SJCRH30 (cell line): Measurements from ENCODE around the gene PCDH18. TPM values are rescaled to one million over a fixed set of nuclear protein-coding genes. Genes with fewer than 3 reads are reported as not detected.
"Not testable (repeated sequence)": the region's sequence is repeated elsewhere in the genome, so short reads cannot be mapped to it uniquely, and the experiment has no call there.

Source experiments
- DNase-seq, 2 experiments: peaks; one replicate each; pipeline ENCODE4 v3.0.0-alpha.2; 2015 to 2020
- H3K27ac ChIP-seq: fragments of 250-450 bp; sonication (Bioruptor Pico); 2 replicates; pipeline ENCODE4 v1.5.1; 2020; ENCODE audit warnings: mild to moderate bottlenecking, moderate library complexity
- H3K27me3 ChIP-seq: fragments of 250-450 bp; sonication (Bioruptor Pico); 2 replicates; pipeline ENCODE4 v1.5.1; 2020; ENCODE audit warnings: mild to moderate bottlenecking, moderate library complexity
- H3K36me3 ChIP-seq: fragments of 250-450 bp; sonication (Bioruptor Pico); 2 replicates; pipeline ENCODE4 v1.5.1; 2020; ENCODE audit warnings: mild to moderate bottlenecking, moderate library complexity
- H3K4me1 ChIP-seq: fragments of 250-450 bp; sonication (Bioruptor Pico); 2 replicates; pipeline ENCODE4 v1.5.1; 2020; ENCODE audit warnings: mild to moderate bottlenecking, moderate library complexity
- H3K4me3 ChIP-seq: fragments of 250-450 bp; sonication (Bioruptor Pico); 2 replicates; pipeline ENCODE4 v1.5.1; 2020; ENCODE audit warnings: mild to moderate bottlenecking, moderate library complexity
- H3K9me3 ChIP-seq: fragments of 250-450 bp; sonication (Bioruptor Pico); replicated peaks from 2 replicates; pipeline ENCODE4 v1.5.1; 2020; ENCODE audit warnings: mild to moderate bottlenecking, moderate library complexity
- total RNA-seq: library from RNA; depleted of rRNA; stranded (reverse); fragments of >200 nt; shearing (Covaris generic); gene quantifications from 2 replicates; pipeline ENCODE4 v1.2.3, GENCODE V29; 2014; rRNA removed

Gene PCDH18
- 14.6 and 16.3 TPM in 2 replicates for total RNA-seq

- Histone ChIP-seq H3K27ac (peak within 1 kb of the TSS; percentile 64), H3K36me3 (peaks cover 4% of the 10 kb centered on the region; the same call in 1 of the 2 replicates), H3K27me3 (no peaks in the 10 kb centered on the region), H3K4me1 (0 out of 2 replicates have a peak, but pooled peaks cover 3% of the 10 kb centered on the region), H3K9me3 (no peaks in the 10 kb centered on the region), H3K4me3 (peak within 1 kb of the TSS; percentile 66)
- peak; percentile 84 to 90 for DNase-seq
These were observed at the start of gene PCDH18 for GRCh38 chr4:137531986-137532868. PCDH18 (minus strand) TSS chr4:137532494; CDS start chr4:137532088, 406 bp downstream.

GRCh38 chr4:137576446-137576845, 44.2 kb upstream of the PCDH18 start:
- no peak overlapping the region for H3K27ac ChIP-seq
- H3K4me1 ChIP-seq = peaks cover 10% of the 10 kb centered on the region

GRCh38 chr4:137572647-137573046, 40.4 kb upstream of the PCDH18 start:
- H3K27me3 ChIP-seq = no peaks in the 10 kb centered on the region
- peaks cover 10% of the 10 kb centered on the region for H3K4me1 ChIP-seq
- no peaks in the 10 kb centered on the region for H3K36me3 ChIP-seq
- peak; percentile 24 for DNase-seq
- H3K27ac ChIP-seq = peak overlapping the region; percentile 50
- no peaks in the 10 kb centered on the region for H3K9me3 ChIP-seq
- no peak overlapping the region for H3K4me3 ChIP-seq

More at GRCh38 chr4:137576446-137576845, 44.2 kb upstream of the PCDH18 start:
- no peaks in the 10 kb centered on the region for H3K36me3 ChIP-seq
- no peak for DNase-seq
- no peak overlapping the region for H3K4me3 ChIP-seq
- H3K9me3 ChIP-seq = no peaks in the 10 kb centered on the region
- H3K27me3 ChIP-seq = no peaks in the 10 kb centered on the region

- no peaks in the 10 kb centered on the region for H3K36me3 ChIP-seq
- no peaks in the 10 kb centered on the region for H3K27me3 ChIP-seq
- peak overlapping the region; percentile 50 for H3K27ac ChIP-seq
- peaks cover 10% of the 10 kb centered on the region for H3K4me1 ChIP-seq
- no peak overlapping the region for H3K4me3 ChIP-seq
- H3K9me3 ChIP-seq = no peaks in the 10 kb centered on the region
- DNase-seq = peak; percentile 66 to 72
These were observed 39.9 kb upstream of the PCDH18 start for GRCh38 chr4:137572163-137572562.

- no peak overlapping the region for H3K4me3 ChIP-seq
- no peaks in the 10 kb centered on the region for H3K36me3 ChIP-seq
- DNase-seq = no peak
- no peaks in the 10 kb centered on the region for H3K9me3 ChIP-seq
- H3K27me3 ChIP-seq = no peaks in the 10 kb centered on the region
- no peaks in the 10 kb centered on the region for H3K4me1 ChIP-seq
- no peak overlapping the region for H3K27ac ChIP-seq
These were observed 27.5 kb upstream of the PCDH18 start for GRCh38 chr4:137559801-137560200.

GRCh38 chr4:137558951-137559350, 26.7 kb upstream of the PCDH18 start:
- Histone ChIP-seq H3K4me3 (no peak overlapping the region), H3K9me3 (no peaks in the 10 kb centered on the region), H3K27ac (no peak overlapping the region), H3K27me3 (no peaks in the 10 kb centered on the region), H3K4me1 (no peaks in the 10 kb centered on the region), H3K36me3 (no peaks in the 10 kb centered on the region)
- DNase-seq = no peak

GRCh38 chr4:137545461-137545861, 13.2 kb upstream of the PCDH18 start:
- Histone ChIP-seq H3K4me1 (no peaks in the 10 kb centered on the region; the same call in 1 of the 2 replicates), H3K36me3 (no peaks in the 10 kb centered on the region), H3K9me3 (no peaks in the 10 kb centered on the region), H3K27me3 (no peaks in the 10 kb centered on the region), H3K4me3 (no peak overlapping the region), H3K27ac (no peak overlapping the region)
- peak; percentile 6 to 34 for DNase-seq

GRCh38 chr4:137543648-137544047, 11.4 kb upstream of the PCDH18 start:
- Histone ChIP-seq H3K4me3 (no peak overlapping the region), H3K27ac (no peak overlapping the region), H3K4me1 (no peaks in the 10 kb centered on the region; the same call in 1 of the 2 replicates), H3K9me3 (no peaks in the 10 kb centered on the region), H3K27me3 (no peaks in the 10 kb centered on the region), H3K36me3 (no peaks in the 10 kb centered on the region)
- DNase-seq = no peak

- H3K9me3 ChIP-seq = no peaks in the 10 kb centered on the region
- no peaks in the 10 kb centered on the region; the same call in 1 of the 2 replicates for H3K4me1 ChIP-seq
- H3K4me3 ChIP-seq = no peak overlapping the region
- H3K27ac ChIP-seq = no peak overlapping the region
- DNase-seq = no peak
- H3K27me3 ChIP-seq = no peaks in the 10 kb centered on the region
- no peaks in the 10 kb centered on the region for H3K36me3 ChIP-seq
These were observed 10.9 kb upstream of the PCDH18 start for GRCh38 chr4:137543198-137543597.

- DNase-seq = no peak
- H3K27me3 ChIP-seq = no peaks in the 10 kb centered on the region
- H3K4me3 ChIP-seq = no peak overlapping the region
- no peak overlapping the region for H3K27ac ChIP-seq
- no peaks in the 10 kb centered on the region for H3K36me3 ChIP-seq
- H3K4me1 ChIP-seq = no peaks in the 10 kb centered on the region; the same call in 1 of the 2 replicates
- H3K9me3 ChIP-seq = no peaks in the 10 kb centered on the region
These were observed 9.8 kb upstream of the PCDH18 start for GRCh38 chr4:137541876-137542646.

GRCh38 chr4:137541181-137541580, 8.9 kb upstream of the PCDH18 start:
- DNase-seq = no peak
- no peaks in the 10 kb centered on the region for H3K27me3 ChIP-seq
- H3K4me1 ChIP-seq = no peaks in the 10 kb centered on the region; the same call in 1 of the 2 replicates
- no peaks in the 10 kb centered on the region for H3K36me3 ChIP-seq
- H3K4me3 ChIP-seq = no peak overlapping the region
- H3K27ac ChIP-seq = no peak overlapping the region
- H3K9me3 ChIP-seq = no peaks in the 10 kb centered on the region

GRCh38 chr4:137540356-137540755, 8.1 kb upstream of the PCDH18 start:
- no peak overlapping the region for H3K27ac ChIP-seq
- H3K27me3 ChIP-seq = no peaks in the 10 kb centered on the region

GRCh38 chr4:137538526-137538925, 6.2 kb upstream of the PCDH18 start:
- DNase-seq = no peak
- Histone ChIP-seq H3K27ac (no peak overlapping the region), H3K4me3 (no peak overlapping the region), H3K4me1 (no peaks in the 10 kb centered on the region), H3K36me3 (no peaks in the 10 kb centered on the region), H3K9me3 (no peaks in the 10 kb centered on the region), H3K27me3 (no peaks in the 10 kb centered on the region)

More at GRCh38 chr4:137540356-137540755, 8.1 kb upstream of the PCDH18 start:
- no peaks in the 10 kb centered on the region for H3K4me1 ChIP-seq
- no peak overlapping the region for H3K4me3 ChIP-seq
- no peak for DNase-seq
- H3K9me3 ChIP-seq = no peaks in the 10 kb centered on the region
- H3K36me3 ChIP-seq = no peaks in the 10 kb centered on the region

- H3K36me3 ChIP-seq, H3K27ac ChIP-seq, H3K4me3 ChIP-seq, H3K9me3 ChIP-seq, H3K4me1 ChIP-seq, DNase-seq, H3K27me3 ChIP-seq: not testable (repeated sequence)
These were observed 5.5 kb upstream of the PCDH18 start for GRCh38 chr4:137537807-137538206.
